HCT116 (cell line): Measurements from ENCODE around the gene HYOU1. TPM values are rescaled to one million over a fixed set of nuclear protein-coding genes. Genes with fewer than 3 reads are reported as not detected.

Experiments used
- ATAC-seq: fragments of 200-7000 bp; cut with Tn5 transposase; 2 replicates; pipeline ENCODE4 v1.9.1; 2020; ENCODE audit warnings: mild to moderate bottlenecking, moderate library complexity
- BruUV-seq: library from RNA; stranded (reverse); fragments of 400-500 nt; replicated peaks from 2 replicates; lab custom pipeline; 2021; lab: Mats Ljungman, UMichigan
- CTCF ChIA-PET: fragments of 300-600 bp; sonication (Branson Sonifier 250); formaldehyde crosslinking; loops from one replicate; lab custom pipeline; 2021; ENCODE audit warnings: antibody characterized with exemption; lab: Charles Lee
- POLR2A ChIA-PET: fragments of 300-600, 350-600 bp; sonication (Branson Sonifier 250); formaldehyde crosslinking; loops from one replicate; lab custom pipeline; 2021; ENCODE audit warnings: antibody characterized with exemption; lab: Charles Lee
- RAD21 ChIA-PET, 2 experiments: fragments of 300-600 bp; sonication (Branson Sonifier 250); formaldehyde crosslinking; loops; one replicate each; lab custom pipeline; 2023; ENCODE audit warnings: low total read pairs in 2 of 2; ENCODE audit not compliant: uncharacterized antibody in 2 of 2, unreplicated experiment in 2 of 2, low non-redundant PET in 1 of 2; lab: Charles Lee
- DNase-seq: peaks from one replicate; pipeline ENCODE4 v3.0.0-alpha.2; 2010; ENCODE audit warnings: low read depth, low spot score
- H2AFZ ChIP-seq: fragments of 200-600 bp; shearing (Covaris generic), sonication (generic); 2 replicates; pipeline ENCODE4 v1.6.1; 2017; ENCODE audit warnings: low read depth, mixed run types, mixed read lengths, antibody characterized with exemption, low read length; ENCODE audit not compliant: poor library complexity, severe bottlenecking
- H3K27ac ChIP-seq: 2 replicates; pipeline ENCODE4 v1.5.1; 2012; ENCODE audit warnings: low read depth, low read length
- H3K27me3 ChIP-seq: fragments of 200-600 bp; sonication (generic); 2 replicates; pipeline ENCODE4 v1.6.1; 2016; ENCODE audit warnings: mixed run types, low read length, mixed read lengths; ENCODE audit not compliant: insufficient read depth
- H3K36me3 ChIP-seq, 2 experiments: fragments of 200-500 bp in 1 of 2; fragments of 200-600 bp in 1 of 2; sonication (Bioruptor generic) in 1 of 2; sonication (generic) in 1 of 2; 2 replicates each; pipeline versions ENCODE4 v1.5.1 to v1.6.1; 2014 to 2016; ENCODE audit warnings: low read length in 2 of 2, inconsistent platforms in 1 of 2, mixed read lengths in 1 of 2, mixed run types in 1 of 2; ENCODE audit not compliant: insufficient read depth in 2 of 2, control insufficient read depth in 1 of 2
- H3K4me1 ChIP-seq, 2 experiments: fragments of 200-600 bp in 1 of 2; sonication (generic) in 1 of 2; 2 replicates each; pipeline versions ENCODE4 v1.5.1 to v1.6.1; 2012 to 2017; ENCODE audit warnings: low read length in 2 of 2, inconsistent platforms in 1 of 2, mild to moderate bottlenecking in 1 of 2, mixed read lengths in 1 of 2, mixed run types in 1 of 2, moderate library complexity in 1 of 2; ENCODE audit not compliant: insufficient read depth in 2 of 2, control insufficient read depth in 1 of 2
- H3K4me2 ChIP-seq: fragments of 200-600 bp; sonication (generic); 2 replicates; pipeline ENCODE4 v1.6.1; 2017; ENCODE audit warnings: mixed run types, low read length, mixed read lengths
- H3K4me3 ChIP-seq, 2 experiments: fragments of 200-600 bp in 1 of 2; sonication (generic) in 1 of 2; replicated peaks in 1 of 2; 2 replicates each; pipeline ENCODE4 v1.5.1; 2011 to 2016; ENCODE audit warnings: low read length in 2 of 2, control low read depth in 1 of 2, low read depth in 1 of 2, mild to moderate bottlenecking in 1 of 2, mixed read lengths in 1 of 2, mixed run types in 1 of 2
- H3K79me2 ChIP-seq: fragments of 200-600 bp; sonication (generic); 2 replicates; pipeline ENCODE4 v1.6.1; 2017; ENCODE audit warnings: mild to moderate bottlenecking, mixed run types, low read length, moderate library complexity, mixed read lengths; ENCODE audit not compliant: insufficient read depth
- H3K9ac ChIP-seq: fragments of 200-600 bp; sonication (generic); 2 replicates; pipeline ENCODE4 v1.6.1; 2016; ENCODE audit warnings: low read length, mixed read lengths
- H3K9me2 ChIP-seq: fragments of 200-600 bp; sonication (generic), shearing (Covaris generic); 2 replicates; pipeline ENCODE4 v1.6.1; 2017; ENCODE audit warnings: mixed run types, mild to moderate bottlenecking, moderate library complexity; ENCODE audit not compliant: insufficient read depth
- H3K9me3 ChIP-seq, 2 experiments: fragments of 200-500 bp in 1 of 2; fragments of 200-600 bp in 1 of 2; sonication (Bioruptor generic) in 1 of 2; sonication (generic) in 1 of 2; 2 replicates each; pipeline ENCODE4 v1.6.1; 2014 to 2017; ENCODE audit warnings: low read length in 2 of 2, mixed read lengths in 2 of 2, inconsistent platforms in 1 of 2, low read depth in 1 of 2, mild to moderate bottlenecking in 1 of 2, mixed run types in 1 of 2, moderate library complexity in 1 of 2; ENCODE audit not compliant: control insufficient read depth in 1 of 2, insufficient read depth in 1 of 2
- H4K20me1 ChIP-seq: fragments of 200-600 bp; sonication (generic), shearing (Covaris generic); 2 replicates; pipeline ENCODE4 v1.6.1; 2017; ENCODE audit warnings: mixed run types, mild to moderate bottlenecking, moderate library complexity; ENCODE audit not compliant: insufficient read depth
- EZH2 ChIP-seq: fragments of 200-600 bp; sonication (generic); IDR thresholded peaks from 2 replicates; pipeline ENCODE4 v1.6.1; 2017; ENCODE audit warnings: antibody characterized with exemption, mixed run types
- EZH2phosphoT487 ChIP-seq: fragments of 200-600 bp; IDR thresholded peaks from 2 replicates; pipeline ENCODE4 v1.6.1; 2018; ENCODE audit warnings: antibody characterized with exemption, borderline replicate concordance
- POLR2AphosphoS5 ChIP-seq: IDR thresholded peaks from 2 replicates; pipeline ENCODE4 v1.6.1; 2011; ENCODE audit warnings: mild to moderate bottlenecking, low read depth, low read length, moderate library complexity
- RAD21 ChIP-seq: IDR thresholded peaks from 2 replicates; pipeline ENCODE4 v1.6.1; 2012; ENCODE audit warnings: low read depth, mild to moderate bottlenecking
- SIN3A ChIP-seq: IDR thresholded peaks from 2 replicates; pipeline ENCODE4 v1.6.1; 2012; ENCODE audit warnings: low read depth
- SP1 ChIP-seq: IDR thresholded peaks from 2 replicates; pipeline ENCODE4 v1.6.1; 2012; ENCODE audit warnings: low read depth
- SRF ChIP-seq: IDR thresholded peaks from 2 replicates; pipeline ENCODE4 v1.6.1; 2012; ENCODE audit warnings: low read depth
- TCF7L2 ChIP-seq: IDR thresholded peaks from 2 replicates; pipeline ENCODE4 v1.7.0; 2011; ENCODE audit warnings: borderline replicate concordance, inconsistent platforms; ENCODE audit not compliant: insufficient read depth, insufficient read length; ENCODE audit errors: extremely low read depth
- YY1 ChIP-seq: IDR thresholded peaks from 2 replicates; pipeline ENCODE4 v1.6.1; 2011; ENCODE audit warnings: low read length, low read depth, moderate library complexity, mild to moderate bottlenecking; ENCODE audit not compliant: insufficient replicate concordance; ENCODE audit errors: extremely low read depth
- intact Hi-C: fragments of 100-400 bp; cut with micrococcal nuclease; formaldehyde crosslinking; loops from 2 replicates; pipeline ENCODE4 v1.10.0; 2022
- total RNA-seq: library from RNA; stranded (reverse); gene quantifications from one replicate; pipeline ENCODE4 v1.2.1, GENCODE V29; 2021; ENCODE audit not compliant: unreplicated experiment
- TF ChIP-seq, protein P1 (sequence below): IDR thresholded peaks from 2 replicates; pipeline ENCODE4 v1.6.1; 2012
- TF ChIP-seq, protein P2 (sequence below), 3 experiments: fragments of 200-600 bp in 1 of 3; sonication (generic) in 1 of 3; IDR thresholded peaks in 2 of 3; conservative IDR thresholded peaks in 1 of 3; 2 replicates each; pipeline ENCODE4 v1.5.1; 2012 to 2017; ENCODE audit warnings: low read depth in 2 of 3, low read length in 2 of 3, antibody characterized with exemption in 1 of 3, borderline replicate concordance in 1 of 3, control low read depth in 1 of 3, mild to moderate bottlenecking in 1 of 3, mixed read lengths in 1 of 3, mixed run types in 1 of 3, moderate library complexity in 1 of 3; ENCODE audit not compliant: insufficient read depth in 1 of 3

HYOU1 gene
- total RNA-seq, 1 experiment from 2014 or later: 181 TPM

DNA sequence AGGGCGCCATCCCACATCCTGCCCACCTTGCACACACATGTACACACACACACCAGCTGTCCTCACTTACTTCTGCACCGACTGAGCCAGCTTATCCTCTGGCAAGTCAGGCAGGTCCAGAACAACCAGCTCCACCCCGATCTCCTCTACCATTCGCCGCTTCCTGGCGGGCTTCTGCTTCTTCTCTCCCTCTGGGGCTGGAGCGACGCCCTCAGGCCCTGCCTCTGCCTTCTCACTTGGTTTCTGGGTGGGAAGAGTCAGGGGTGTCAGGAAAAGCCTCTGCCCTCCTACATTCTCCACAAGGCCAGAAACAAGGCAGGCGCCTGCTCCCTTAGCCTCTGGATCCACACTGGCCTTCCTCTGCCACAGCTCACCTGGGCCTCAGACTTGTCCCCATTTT, 8.4 kb downstream of the HYOU1 start:
- H3K36me3 ChIP-seq: peaks cover 49 to 56% of the 10 kb centered on the region in 2 experiments
- H3K9me3 ChIP-seq: no peaks in the 10 kb centered on the region
- H3K9me2 ChIP-seq: no peaks in the 10 kb centered on the region
- no peaks in the 10 kb centered on the region for H4K20me1 ChIP-seq
- H3K27ac ChIP-seq: no peak overlapping the region
- no peak overlapping the region for H3K4me3 ChIP-seq
- intact Hi-C loops: no loop called here
- ATAC-seq (no peak), DNase-seq (no peak)
- no peaks in the 10 kb centered on the region for H3K4me1 ChIP-seq
- ChIA-PET POLR2A (no interaction called here), CTCF (no interaction called here), RAD21 (no interaction called here)
- no peaks in the 10 kb centered on the region for H3K27me3 ChIP-seq
- H3K4me2 ChIP-seq: no peak overlapping the region
- H2AFZ ChIP-seq: no peak overlapping the region
- BruUV-seq: no TSS peak
- H3K79me2 ChIP-seq: no peaks in the 10 kb centered on the region
- H3K9ac ChIP-seq: no peak overlapping the region
- TF ChIP-seq EZH2 (no peak), TCF7L2 (no peak), YY1 (no peak), RAD21 (no peak), SIN3A (no peak), EZH2phosphoT487 (no peak), SRF (no peak), POLR2AphosphoS5 (no peak), SP1 (no peak)
- TF ChIP-seq, protein P1, sequence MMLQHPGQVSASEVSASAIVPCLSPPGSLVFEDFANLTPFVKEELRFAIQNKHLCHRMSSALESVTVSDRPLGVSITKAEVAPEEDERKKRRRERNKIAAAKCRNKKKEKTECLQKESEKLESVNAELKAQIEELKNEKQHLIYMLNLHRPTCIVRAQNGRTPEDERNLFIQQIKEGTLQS: no peak
- TF ChIP-seq, protein P2, sequence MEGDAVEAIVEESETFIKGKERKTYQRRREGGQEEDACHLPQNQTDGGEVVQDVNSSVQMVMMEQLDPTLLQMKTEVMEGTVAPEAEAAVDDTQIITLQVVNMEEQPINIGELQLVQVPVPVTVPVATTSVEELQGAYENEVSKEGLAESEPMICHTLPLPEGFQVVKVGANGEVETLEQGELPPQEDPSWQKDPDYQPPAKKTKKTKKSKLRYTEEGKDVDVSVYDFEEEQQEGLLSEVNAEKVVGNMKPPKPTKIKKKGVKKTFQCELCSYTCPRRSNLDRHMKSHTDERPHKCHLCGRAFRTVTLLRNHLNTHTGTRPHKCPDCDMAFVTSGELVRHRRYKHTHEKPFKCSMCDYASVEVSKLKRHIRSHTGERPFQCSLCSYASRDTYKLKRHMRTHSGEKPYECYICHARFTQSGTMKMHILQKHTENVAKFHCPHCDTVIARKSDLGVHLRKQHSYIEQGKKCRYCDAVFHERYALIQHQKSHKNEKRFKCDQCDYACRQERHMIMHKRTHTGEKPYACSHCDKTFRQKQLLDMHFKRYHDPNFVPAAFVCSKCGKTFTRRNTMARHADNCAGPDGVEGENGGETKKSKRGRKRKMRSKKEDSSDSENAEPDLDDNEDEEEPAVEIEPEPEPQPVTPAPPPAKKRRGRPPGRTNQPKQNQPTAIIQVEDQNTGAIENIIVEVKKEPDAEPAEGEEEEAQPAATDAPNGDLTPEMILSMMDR (IDR thresholded peaks at IDR 0.05 in 2 of 3, conservative IDR thresholded peaks at IDR 0.05 in 1 of 3; ENCODE audit: borderline replicate concordance in 1 of 3, insufficient read depth in 1 of 3, low read depth in 2 of 3, low read length in 2 of 3): no peak
